HL-60 (cell line): Measurements from ENCODE around the gene EDNRA.

ENCODE experiments used
- DNase-seq, 2 experiments: peaks; one replicate each; pipeline ENCODE4 v3.0.0-alpha.2; 2010 to 2020; ENCODE audit warnings: low read depth in 1 of 2, low spot score in 1 of 2
- H3K27ac ChIP-seq: fragments of 250-450 bp; sonication (Bioruptor Pico); replicated peaks from 2 replicates; pipeline ENCODE4 v1.5.1; 2020; ENCODE audit warnings: mild to moderate bottlenecking, moderate library complexity
- H3K27me3 ChIP-seq: fragments of 250-450 bp; sonication (Bioruptor Pico); 2 replicates; pipeline ENCODE4 v1.5.1; 2021; ENCODE audit warnings: mild to moderate bottlenecking, moderate library complexity; ENCODE audit not compliant: insufficient read depth, poor library complexity, severe bottlenecking
- H3K4me3 ChIP-seq: replicated peaks from 2 replicates; pipeline ENCODE4 v1.5.1; 2011; ENCODE audit warnings: mild to moderate bottlenecking, control low read depth, low read length; ENCODE audit not compliant: insufficient read depth
- CTCF ChIP-seq: IDR thresholded peaks from one replicate; pipeline ENCODE4 v1.5.1; 2011; ENCODE audit warnings: low read length, control low read depth, inconsistent platforms; ENCODE audit not compliant: insufficient read depth
- GABPA ChIP-seq: IDR thresholded peaks from 2 replicates; pipeline ENCODE4 v1.6.1; 2012; ENCODE audit warnings: low read depth
- POLR2AphosphoS5 ChIP-seq: IDR thresholded peaks from 2 replicates; pipeline ENCODE4 v1.6.1; 2012; ENCODE audit warnings: low read depth
- REST ChIP-seq: IDR thresholded peaks from 2 replicates; pipeline ENCODE4 v1.6.1; 2012; ENCODE audit warnings: low read depth; ENCODE audit not compliant: insufficient replicate concordance
- SPI1 ChIP-seq: IDR thresholded peaks from 2 replicates; pipeline ENCODE4 v1.6.1; 2012; ENCODE audit warnings: low read depth, mild to moderate bottlenecking, borderline replicate concordance

EDNRA gene

GRCh38 chr4:147542229-147542990, 61.5 kb downstream of the EDNRA start:
- no peak overlapping the region for H3K4me3 ChIP-seq
- no peak overlapping the region for H3K27ac ChIP-seq

GRCh38 chr4:147543034-147543433, 62.1 kb downstream of the EDNRA start:
- Histone ChIP-seq H3K4me3 (no peak overlapping the region), H3K27me3 (no peaks in the 10 kb centered on the region), H3K27ac (no peak overlapping the region)
- TF ChIP-seq POLR2AphosphoS5 (no peak), SPI1 (no peak), REST (no peak), CTCF (no peak), GABPA (no peak)
- no peak for DNase-seq

More at GRCh38 chr4:147542229-147542990, 61.5 kb downstream of the EDNRA start:
- DNase-seq = no peak
- H3K27me3 ChIP-seq = no peaks in the 10 kb centered on the region
- no peak for TF ChIP-seq REST
- TF ChIP-seq CTCF = no peak
- TF ChIP-seq SPI1 = no peak
- no peak for TF ChIP-seq GABPA
- no peak for TF ChIP-seq POLR2AphosphoS5

- Histone ChIP-seq H3K4me3 (no peak overlapping the region), H3K27ac (no peak overlapping the region), H3K27me3 (no peaks in the 10 kb centered on the region)
- TF ChIP-seq REST = no peak
- DNase-seq = no peak
Measured at GRCh38 chr4:147546349-147546748, 65.5 kb downstream of the EDNRA start.
